ENCODE measurements around the gene EXOSC9.

EXOSC9 gene

DNA sequence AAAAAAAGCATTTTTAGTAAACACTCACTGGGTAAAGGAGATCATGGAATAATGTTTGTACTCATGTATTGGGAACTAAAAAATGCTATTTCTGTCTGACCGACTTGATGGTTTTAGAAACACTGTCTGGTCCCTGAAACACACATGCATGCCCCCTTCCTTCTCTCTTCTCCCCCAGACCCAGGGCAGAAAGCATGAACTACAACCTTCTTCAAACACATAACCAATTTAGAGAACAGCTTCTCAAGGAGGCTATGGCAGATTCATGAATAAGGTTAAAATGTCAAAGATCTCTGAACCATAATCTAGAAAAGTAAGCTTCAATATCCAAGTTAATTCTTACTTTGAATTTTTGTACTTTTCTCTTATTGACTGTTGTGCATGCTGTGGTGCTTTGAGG, 16.6 kb downstream of the EXOSC9 start:
- H3K9ac ChIP-seq (ENCODE audit: low read length) = no peak overlapping the region
- peaks cover 3 to 66% of the 10 kb centered on the region in 2 experiments for H3K36me3 ChIP-seq (ENCODE audit: control insufficient read depth in 1 of 2, insufficient read depth in 2 of 2, low read depth in 1 of 2, low read length in 2 of 2)
- no peak overlapping the region for H2BK12ac ChIP-seq (ENCODE audit: low read length in 2 of 2)
- H3K4me1 ChIP-seq (ENCODE audit: control insufficient read depth, insufficient read depth, low read depth, low read length) = no peaks in the 10 kb centered on the region
- no peak overlapping the region for H2BK15ac ChIP-seq (ENCODE audit: low read depth, poor library complexity, severe bottlenecking)
- H3K4me3 ChIP-seq (ENCODE audit: insufficient read depth in 1 of 2, low read depth in 1 of 2, low read length in 2 of 2) = no peak overlapping the region
- no peak overlapping the region for H3K27ac ChIP-seq (ENCODE audit: low read length, poor library complexity, severe bottlenecking)
- H2AFZ ChIP-seq (ENCODE audit: low read depth, low read length) = no peak overlapping the region
- no peak overlapping the region for H2AK5ac ChIP-seq (ENCODE audit: low read length, severe bottlenecking)
- 100% methylated on average over 1 of the region's 1 CpG for WGBS
- H3K23ac ChIP-seq (ENCODE audit: low read length in 2 of 2) = no peak overlapping the region
- no peak for DNase-seq
- H3K79me1 ChIP-seq (replicated peaks; ENCODE audit: low read length, poor library complexity, severe bottlenecking) = peaks cover 2% of the 10 kb centered on the region
- no peak overlapping the region for H3K18ac ChIP-seq (ENCODE audit: low read depth in 1 of 2, low read length in 2 of 2)
- no peak overlapping the region for H2BK5ac ChIP-seq (ENCODE audit: low read depth, low read length, poor library complexity, severe bottlenecking)
- no peaks in the 10 kb centered on the region for H3K27me3 ChIP-seq (ENCODE audit: control insufficient read depth in 1 of 2, insufficient read depth in 1 of 2, low read length in 2 of 2)
- H4K8ac ChIP-seq (ENCODE audit: low read length) = no peak overlapping the region
- H3K14ac ChIP-seq (ENCODE audit: low read length in 2 of 2) = no peak overlapping the region
- no peaks in the 10 kb centered on the region for H3K9me3 ChIP-seq (ENCODE audit: control insufficient read depth, low read length)
- H2BK120ac ChIP-seq (ENCODE audit: low read depth, low read length) = no peak overlapping the region
- no peak overlapping the region for H3K4me2 ChIP-seq (ENCODE audit: low read length, poor library complexity, severe bottlenecking)
- H4K91ac ChIP-seq (ENCODE audit: low read length) = no peak overlapping the region
- H3K4ac ChIP-seq (ENCODE audit: low read depth in 1 of 2, low read length in 2 of 2) = no peak overlapping the region

DNA sequence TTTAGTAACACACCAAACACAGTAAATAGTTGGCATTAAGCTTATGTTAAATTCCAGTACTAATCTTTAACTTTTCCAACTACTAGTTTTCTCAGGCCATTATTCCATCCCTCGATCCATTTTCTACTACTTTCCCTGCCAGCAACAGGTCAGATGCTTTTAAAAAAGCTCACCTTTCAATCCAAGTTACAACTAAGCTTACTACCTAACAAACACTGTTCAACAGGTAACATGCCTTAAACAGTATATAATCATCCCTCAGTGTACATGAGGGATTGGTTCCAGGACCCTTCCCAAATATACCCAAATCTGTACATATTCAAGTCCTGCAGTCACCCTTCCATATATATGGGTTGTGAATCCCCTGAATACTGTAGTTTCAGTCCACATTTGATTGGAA, 17.1 kb downstream of the EXOSC9 start:
- Histone ChIP-seq H2BK15ac (ENCODE audit: low read depth, poor library complexity, severe bottlenecking) (no peak overlapping the region), H4K8ac (ENCODE audit: low read length) (no peak overlapping the region), H2AK5ac (ENCODE audit: low read length, severe bottlenecking) (no peak overlapping the region), H3K36me3 (ENCODE audit: control insufficient read depth in 1 of 2, insufficient read depth in 2 of 2, low read depth in 1 of 2, low read length in 2 of 2) (peaks cover 3 to 61% of the 10 kb centered on the region in 2 experiments), H3K18ac (ENCODE audit: low read depth in 1 of 2, low read length in 2 of 2) (no peak overlapping the region), H3K9ac (ENCODE audit: low read length) (no peak overlapping the region), H4K91ac (ENCODE audit: low read length) (no peak overlapping the region), H2AFZ (ENCODE audit: low read depth, low read length) (no peak overlapping the region), H3K4me2 (ENCODE audit: low read length, poor library complexity, severe bottlenecking) (no peak overlapping the region), H3K4ac (ENCODE audit: low read depth in 1 of 2, low read length in 2 of 2) (no peak overlapping the region), H2BK12ac (ENCODE audit: low read length in 2 of 2) (no peak overlapping the region), H3K4me3 (ENCODE audit: insufficient read depth in 1 of 2, low read depth in 1 of 2, low read length in 2 of 2) (no peak overlapping the region), H3K27ac (ENCODE audit: low read length, poor library complexity, severe bottlenecking) (no peak overlapping the region), H3K9me3 (ENCODE audit: control insufficient read depth, low read length) (no peaks in the 10 kb centered on the region), H2BK120ac (ENCODE audit: low read depth, low read length) (no peak overlapping the region), H3K23ac (ENCODE audit: low read length in 2 of 2) (no peak overlapping the region), H3K79me1 (replicated peaks; ENCODE audit: low read length, poor library complexity, severe bottlenecking) (peaks cover 4% of the 10 kb centered on the region), H3K14ac (ENCODE audit: low read length in 2 of 2) (no peak overlapping the region), H3K27me3 (ENCODE audit: control insufficient read depth in 1 of 2, insufficient read depth in 1 of 2, low read length in 2 of 2) (no peaks in the 10 kb centered on the region), H2BK5ac (ENCODE audit: low read depth, low read length, poor library complexity, severe bottlenecking) (no peak overlapping the region), H3K4me1 (ENCODE audit: control insufficient read depth, insufficient read depth, low read depth, low read length) (peaks cover 1% of the 10 kb centered on the region)
- WGBS = 39% methylated on average over 1 of the region's 1 CpG
- no peak for DNase-seq

DNA sequence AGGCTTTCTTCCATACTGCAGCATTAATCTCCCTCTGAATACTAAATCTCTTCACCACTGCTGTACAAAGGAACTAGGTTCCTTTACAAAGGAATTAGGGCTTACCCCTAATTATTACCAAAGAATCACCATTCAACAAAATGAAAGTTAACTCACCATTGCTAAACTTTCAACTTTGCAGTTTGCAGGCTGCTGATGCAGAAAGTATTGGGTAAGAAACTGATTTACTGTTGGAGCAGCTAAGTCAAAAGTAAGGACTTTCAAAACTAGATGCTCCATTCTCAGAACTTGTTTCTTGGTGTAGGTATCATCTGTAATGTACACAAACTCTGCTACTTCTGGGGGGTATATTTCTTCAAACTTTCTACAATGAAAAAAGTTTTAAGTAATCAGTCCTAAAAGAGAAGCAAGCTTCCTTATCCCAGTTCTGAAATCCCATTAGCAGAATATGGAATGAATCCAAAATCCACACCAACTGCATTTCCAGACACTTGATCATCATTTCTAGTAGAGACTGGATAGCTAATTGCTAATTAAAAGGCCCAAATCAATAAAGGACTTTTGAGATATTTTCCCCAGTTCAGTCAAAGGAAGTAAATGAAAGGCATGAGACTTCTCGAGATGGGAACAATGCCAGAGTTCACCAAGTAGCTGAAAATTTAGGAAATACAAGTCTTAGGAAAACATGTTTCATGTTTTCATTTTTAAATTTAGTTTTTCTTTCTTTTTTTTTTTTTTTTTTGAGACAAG, 18.3 kb downstream of the EXOSC9 start:
- no peak overlapping the region for H2BK120ac ChIP-seq (ENCODE audit: low read depth, low read length)
- H3K27ac ChIP-seq (ENCODE audit: low read length, poor library complexity, severe bottlenecking) = peak overlapping the region; percentile 3
- H4K8ac ChIP-seq (ENCODE audit: low read length) = no peak overlapping the region
- H3K23ac ChIP-seq (ENCODE audit: low read length in 2 of 2) = no peak overlapping the region
- no peak overlapping the region for H3K18ac ChIP-seq (ENCODE audit: low read depth in 1 of 2, low read length in 2 of 2)
- no peak overlapping the region for H3K14ac ChIP-seq (ENCODE audit: low read length in 2 of 2)
- H3K4me2 ChIP-seq (ENCODE audit: low read length, poor library complexity, severe bottlenecking) = no peak overlapping the region
- H2BK5ac ChIP-seq (ENCODE audit: low read depth, low read length, poor library complexity, severe bottlenecking) = no peak overlapping the region
- peaks cover 7% of the 10 kb centered on the region for H3K79me1 ChIP-seq (replicated peaks; ENCODE audit: low read length, poor library complexity, severe bottlenecking)
- no peak overlapping the region for H2AK5ac ChIP-seq (ENCODE audit: low read length, severe bottlenecking)
- no peak overlapping the region for H2BK15ac ChIP-seq (ENCODE audit: low read depth, poor library complexity, severe bottlenecking)
- no peaks in the 10 kb centered on the region for H3K27me3 ChIP-seq (ENCODE audit: control insufficient read depth in 1 of 2, insufficient read depth in 1 of 2, low read length in 2 of 2)
- WGBS = no CpG with 5 or more reads among the region's 1 CpG
- H3K4me3 ChIP-seq (ENCODE audit: insufficient read depth in 1 of 2, low read depth in 1 of 2, low read length in 2 of 2) = peak overlapping the region in 1 of 2 experiments; percentile 23
- peaks cover 4% of the 10 kb centered on the region for H3K4me1 ChIP-seq (ENCODE audit: control insufficient read depth, insufficient read depth, low read depth, low read length)
- H3K36me3 ChIP-seq (ENCODE audit: control insufficient read depth in 1 of 2, insufficient read depth in 2 of 2, low read depth in 1 of 2, low read length in 2 of 2) = peaks cover 3 to 49% of the 10 kb centered on the region in 2 experiments
- H3K9me3 ChIP-seq (ENCODE audit: control insufficient read depth, low read length) = no peaks in the 10 kb centered on the region
- no peak overlapping the region for H4K91ac ChIP-seq (ENCODE audit: low read length)
- no peak overlapping the region for H2BK12ac ChIP-seq (ENCODE audit: low read length in 2 of 2)
- peak; percentile 17 for DNase-seq
- H3K4ac ChIP-seq (ENCODE audit: low read depth in 1 of 2, low read length in 2 of 2) = no peak overlapping the region
- no peak overlapping the region for H2AFZ ChIP-seq (ENCODE audit: low read depth, low read length)
- H3K9ac ChIP-seq (ENCODE audit: low read length) = peak overlapping the region; percentile 1

GRCh38 chr4:121822047-121822446, 20.9 kb downstream of the EXOSC9 start:
- Histone ChIP-seq H3K23ac (ENCODE audit: low read length in 2 of 2) (no peak overlapping the region), H2BK15ac (ENCODE audit: low read depth, poor library complexity, severe bottlenecking) (no peak overlapping the region), H3K14ac (ENCODE audit: low read length in 2 of 2) (no peak overlapping the region), H3K18ac (ENCODE audit: low read depth in 1 of 2, low read length in 2 of 2) (no peak overlapping the region), H4K91ac (ENCODE audit: low read length) (no peak overlapping the region), H3K9me3 (ENCODE audit: control insufficient read depth, low read length) (no peaks in the 10 kb centered on the region), H2BK12ac (ENCODE audit: low read length in 2 of 2) (no peak overlapping the region), H2AK5ac (ENCODE audit: low read length, severe bottlenecking) (no peak overlapping the region), H2BK5ac (ENCODE audit: low read depth, low read length, poor library complexity, severe bottlenecking) (no peak overlapping the region), H3K4me1 (ENCODE audit: control insufficient read depth, insufficient read depth, low read depth, low read length) (peaks cover 4% of the 10 kb centered on the region), H2BK120ac (ENCODE audit: low read depth, low read length) (no peak overlapping the region), H3K9ac (ENCODE audit: low read length) (peak overlapping the region; percentile 87), H3K4me3 (ENCODE audit: insufficient read depth in 1 of 2, low read depth in 1 of 2, low read length in 2 of 2) (peak overlapping the region in 1 of 2 experiments; percentile 95), H3K27ac (ENCODE audit: low read length, poor library complexity, severe bottlenecking) (no peak overlapping the region), H3K4me2 (ENCODE audit: low read length, poor library complexity, severe bottlenecking) (no peak overlapping the region), H3K4ac (ENCODE audit: low read depth in 1 of 2, low read length in 2 of 2) (no peak overlapping the region), H3K79me1 (replicated peaks; ENCODE audit: low read length, poor library complexity, severe bottlenecking) (peaks cover 7% of the 10 kb centered on the region), H3K36me3 (ENCODE audit: control insufficient read depth in 1 of 2, insufficient read depth in 2 of 2, low read depth in 1 of 2, low read length in 2 of 2) (peaks cover 2 to 35% of the 10 kb centered on the region in 2 experiments), H3K27me3 (ENCODE audit: control insufficient read depth in 1 of 2, insufficient read depth in 1 of 2, low read length in 2 of 2) (no peaks in the 10 kb centered on the region), H4K8ac (ENCODE audit: low read length) (no peak overlapping the region), H2AFZ (ENCODE audit: low read depth, low read length) (no peak overlapping the region)
- DNase-seq = no peak
- 95% methylated on average over 1 of the region's 1 CpG for WGBS
